ENCODE measurements around the gene PLCB3.
A peak's percentile ranks its signal among the peaks of the same experiment; 100 is the strongest.

The PLCB3 gene

DNA sequence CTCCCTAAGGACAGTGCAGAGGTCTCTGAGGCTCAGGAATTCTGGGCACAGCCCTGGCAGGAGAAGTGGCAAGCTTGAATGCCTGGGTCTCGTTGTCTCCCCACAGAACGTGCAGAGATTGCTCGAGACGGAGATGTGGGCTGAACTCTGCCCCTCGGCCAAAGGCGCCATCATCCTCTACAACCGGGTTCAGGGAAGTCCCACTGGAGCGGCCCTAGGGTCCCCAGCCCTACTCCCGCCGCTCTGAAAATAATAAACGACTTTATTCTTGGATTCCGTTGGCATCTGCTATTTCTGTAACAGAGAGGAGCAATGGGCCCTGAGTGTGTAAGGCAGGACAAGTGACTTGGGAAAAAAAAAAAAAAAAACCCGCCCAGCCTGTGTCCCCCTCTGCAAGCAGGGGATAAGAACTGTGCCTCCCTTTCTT lies 21.6 kb upstream of the PLCB3 start:
- no peaks in the 10 kb centered on the region for H3K36me3 Mint-ChIP-seq
- no peaks in the 10 kb centered on the region for H3K27me3 Mint-ChIP-seq
- no peaks in the 10 kb centered on the region for H3K9me3 Mint-ChIP-seq
- H3K27ac Mint-ChIP-seq = peak overlapping the region; percentile 77
- peak overlapping the region; percentile 87 for H3K4me3 Mint-ChIP-seq
- H3K4me1 Mint-ChIP-seq = peaks cover 60% of the 10 kb centered on the region

DNA sequence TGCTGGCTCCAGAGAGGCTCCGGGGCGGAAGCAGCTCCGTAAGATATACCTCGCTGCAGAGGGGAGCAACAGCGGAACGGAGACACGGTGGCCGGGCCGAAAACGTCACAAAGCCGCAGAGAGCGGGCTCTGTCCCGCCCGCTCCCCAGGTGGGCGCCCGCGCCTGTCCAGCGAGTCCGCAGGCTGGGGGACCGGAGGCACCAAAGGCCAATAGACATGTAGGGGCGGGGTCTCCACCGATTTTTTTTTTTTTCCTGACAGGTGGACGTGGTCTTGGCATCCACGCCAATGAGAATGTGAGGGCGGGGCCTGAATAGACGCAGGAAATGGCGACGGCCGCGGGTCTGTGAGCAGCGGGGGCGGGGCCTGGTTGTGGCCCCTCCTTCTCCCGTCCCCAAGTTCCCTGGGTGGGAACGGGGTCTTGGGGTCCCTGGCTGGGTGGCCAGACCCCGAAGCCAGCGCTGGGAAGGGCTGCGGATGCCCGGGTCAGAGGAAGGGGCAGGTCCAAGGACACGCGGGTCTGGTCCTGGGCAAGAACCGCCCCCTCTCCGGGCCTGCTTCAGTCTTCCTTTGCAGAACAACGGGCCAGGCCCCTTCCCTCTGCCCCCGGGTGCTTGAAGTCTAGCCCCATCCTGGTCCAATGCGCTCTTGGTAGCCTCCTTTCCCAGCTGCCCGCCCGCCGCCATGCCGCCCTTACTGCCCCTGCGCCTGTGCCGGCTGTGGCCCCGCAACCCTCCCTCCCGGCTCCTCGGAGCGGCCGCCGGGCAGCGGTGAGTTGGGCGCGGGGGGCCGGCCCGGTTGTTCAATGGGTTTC lies 21.0 kb upstream of the PLCB3 start, which contains the start of gene DNAJC4:
TSS of gene DNAJC4 (plus strand) at position 378 of the 814 bp plus-strand sequence. CDS start at position 685, 307 bp downstream.
- H3K36me3 Mint-ChIP-seq = no peaks in the 10 kb centered on the region
- H3K9me3 Mint-ChIP-seq = no peaks in the 10 kb centered on the region
- peaks cover 58% of the 10 kb centered on the region for H3K4me1 Mint-ChIP-seq
- H3K27ac Mint-ChIP-seq = peak within 1 kb of the TSS; percentile 77
- no peaks in the 10 kb centered on the region for H3K27me3 Mint-ChIP-seq
- peak within 1 kb of the TSS; percentile 87 for H3K4me3 Mint-ChIP-seq

DNA sequence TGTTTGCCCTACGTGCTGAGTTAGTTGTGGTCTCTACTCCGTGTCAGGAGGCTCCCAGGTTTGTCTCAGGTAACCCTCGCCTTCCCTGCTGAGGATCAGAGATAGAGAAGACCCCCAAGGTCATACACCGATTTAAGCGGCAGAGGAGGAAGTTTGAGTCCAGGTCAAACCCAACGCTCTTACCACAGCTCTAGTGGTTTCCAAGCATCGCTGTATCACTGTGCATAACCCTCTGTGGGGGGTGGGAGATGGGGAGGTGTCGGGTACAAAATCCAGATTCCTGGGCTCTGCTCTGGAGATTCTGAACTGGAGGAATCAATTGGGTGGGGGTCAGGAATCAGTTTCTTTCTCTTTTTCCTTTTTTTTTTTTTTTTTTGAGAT lies 20.4 kb upstream of the PLCB3 start:
- Mint-ChIP-seq H3K9me3 (no peaks in the 10 kb centered on the region), H3K4me1 (peaks cover 60% of the 10 kb centered on the region), H3K27me3 (no peaks in the 10 kb centered on the region), H3K27ac (no peak overlapping the region), H3K36me3 (no peaks in the 10 kb centered on the region), H3K4me3 (peak overlapping the region; percentile 87)

DNA sequence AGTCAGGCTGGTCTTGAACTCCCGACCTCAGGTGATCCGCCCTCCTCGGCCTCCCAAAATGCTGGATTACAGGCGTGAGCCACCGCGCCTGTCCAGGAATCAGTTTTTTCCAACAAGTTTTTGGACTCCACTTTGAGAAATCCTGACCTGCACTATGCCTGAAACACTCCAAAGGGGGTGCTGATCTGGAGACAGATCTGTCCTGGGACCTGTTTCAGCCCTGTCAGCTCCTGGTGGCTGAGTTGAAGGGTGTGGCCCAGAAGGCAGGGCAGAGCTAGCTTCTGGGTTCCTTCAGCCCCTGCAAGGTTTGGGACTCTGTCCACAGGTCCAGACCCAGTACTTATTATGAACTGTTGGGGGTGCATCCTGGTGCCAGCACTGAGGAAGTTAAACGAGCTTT lies 19.8 kb upstream of the PLCB3 start:
- H3K27me3 Mint-ChIP-seq = no peaks in the 10 kb centered on the region
- peak overlapping the region; percentile 68 for H3K27ac Mint-ChIP-seq
- peaks cover 60% of the 10 kb centered on the region for H3K4me1 Mint-ChIP-seq
- peak overlapping the region; percentile 62 for H3K4me3 Mint-ChIP-seq
- no peaks in the 10 kb centered on the region for H3K9me3 Mint-ChIP-seq
- H3K36me3 Mint-ChIP-seq = no peaks in the 10 kb centered on the region

DNA sequence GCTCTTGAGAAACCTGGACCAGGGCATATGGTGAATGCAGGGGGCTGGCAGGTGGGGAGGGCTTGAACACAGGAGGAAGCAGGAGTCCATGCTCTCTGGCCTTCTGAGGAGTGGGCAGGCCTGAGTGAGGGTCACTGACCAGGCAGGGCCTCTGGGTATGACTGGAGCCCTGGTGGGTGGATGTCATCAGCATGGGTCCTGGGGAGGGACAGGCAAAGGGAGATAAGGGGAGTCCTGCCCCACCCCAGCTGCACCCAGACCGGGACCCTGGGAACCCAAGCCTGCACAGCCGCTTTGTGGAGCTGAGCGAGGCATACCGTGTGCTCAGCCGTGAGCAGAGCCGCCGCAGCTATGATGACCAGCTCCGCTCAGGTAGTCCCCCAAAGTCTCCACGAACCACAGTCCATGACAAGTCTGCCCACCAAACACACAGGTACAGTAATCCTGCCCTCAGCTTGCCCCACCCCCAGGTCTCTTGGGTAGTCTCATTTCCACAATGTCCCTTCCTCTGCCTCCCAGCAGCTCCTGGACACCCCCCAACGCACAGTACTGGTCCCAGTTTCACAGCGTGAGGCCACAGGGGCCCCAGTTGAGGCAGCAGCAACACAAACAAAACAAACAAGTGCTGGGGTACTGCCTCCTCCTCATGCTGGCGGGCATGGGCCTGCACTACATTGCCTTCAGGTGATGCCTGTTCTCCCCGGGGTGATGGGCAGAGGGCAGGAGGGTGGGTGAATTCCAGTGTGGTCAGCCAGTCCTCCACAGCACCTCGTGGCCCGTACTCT lies 19.0 kb upstream of the PLCB3 start:
- Mint-ChIP-seq H3K9me3 (no peaks in the 10 kb centered on the region), H3K27ac (peak overlapping the region; percentile 68), H3K27me3 (no peaks in the 10 kb centered on the region), H3K4me3 (peak overlapping the region; percentile 76), H3K4me1 (peaks cover 54% of the 10 kb centered on the region), H3K36me3 (no peaks in the 10 kb centered on the region)

DNA sequence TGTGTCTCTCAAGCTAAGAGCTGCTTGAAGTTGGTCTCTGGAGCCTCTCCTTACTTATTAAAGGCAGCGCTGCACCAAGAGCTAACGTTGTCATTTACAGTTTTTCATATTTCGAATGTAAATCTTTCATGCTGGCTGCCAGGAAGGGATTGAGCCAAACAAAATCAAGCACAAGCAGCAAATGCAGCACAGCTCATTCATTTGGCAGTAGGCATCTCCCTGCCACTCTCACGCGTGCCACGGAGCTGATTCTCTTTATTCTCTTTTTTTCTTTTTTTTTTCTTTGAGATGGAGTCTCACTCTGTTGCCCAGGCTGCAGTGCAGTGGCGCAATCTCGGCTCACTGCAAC lies 18.4 kb upstream of the PLCB3 start:
- Mint-ChIP-seq H3K4me1 (peaks cover 49% of the 10 kb centered on the region), H3K36me3 (no peaks in the 10 kb centered on the region), H3K27ac (peak overlapping the region; percentile 68), H3K9me3 (no peaks in the 10 kb centered on the region), H3K27me3 (no peaks in the 10 kb centered on the region), H3K4me3 (peak overlapping the region; percentile 76)

DNA sequence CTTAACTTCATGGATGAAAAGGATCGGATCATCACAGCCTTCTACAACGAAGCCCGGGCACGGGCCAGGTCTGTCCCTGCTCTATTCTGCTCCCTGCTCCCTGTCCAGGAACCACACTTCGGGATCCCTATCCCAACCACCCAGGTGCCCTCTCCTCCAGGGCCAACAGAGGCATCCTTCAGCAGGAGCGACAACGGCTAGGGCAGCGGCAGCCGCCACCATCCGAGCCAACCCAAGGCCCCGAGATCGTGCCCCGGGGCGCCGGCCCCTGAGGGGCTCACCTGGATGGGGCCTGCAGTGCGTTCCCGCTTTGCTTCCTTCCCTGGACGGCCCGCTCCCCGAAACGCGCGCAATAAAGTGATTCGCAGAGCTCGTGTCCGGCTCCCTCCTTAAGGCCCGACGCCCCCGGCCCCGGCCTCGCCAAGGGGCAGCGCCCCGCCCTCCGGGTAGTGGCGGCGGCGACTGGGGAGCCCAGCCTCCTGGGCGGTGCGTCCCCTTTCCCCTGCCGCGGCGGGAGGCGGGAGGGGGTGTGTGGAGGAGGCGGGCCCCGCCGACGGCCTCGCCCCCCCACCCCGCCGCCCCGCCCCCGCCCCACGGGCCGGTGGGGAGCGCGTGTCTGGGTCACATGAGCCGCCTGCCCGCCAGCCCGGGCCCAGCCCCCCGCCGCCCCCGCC lies 17.3 kb upstream of the PLCB3 start, which contains the start of gene VEGFB:
TSS of gene VEGFB (plus strand) at position 672 of the 674 bp plus-strand sequence. CDS start 250 bp downstream, outside the sequence.
- H3K9me3 Mint-ChIP-seq = no peaks in the 10 kb centered on the region
- peak within 1 kb of the TSS; percentile 79 for H3K4me3 Mint-ChIP-seq
- peaks cover 45% of the 10 kb centered on the region for H3K4me1 Mint-ChIP-seq
- no peaks in the 10 kb centered on the region for H3K27me3 Mint-ChIP-seq
- peak within 1 kb of the TSS; percentile 91 for H3K27ac Mint-ChIP-seq
- H3K36me3 Mint-ChIP-seq = no peaks in the 10 kb centered on the region

DNA sequence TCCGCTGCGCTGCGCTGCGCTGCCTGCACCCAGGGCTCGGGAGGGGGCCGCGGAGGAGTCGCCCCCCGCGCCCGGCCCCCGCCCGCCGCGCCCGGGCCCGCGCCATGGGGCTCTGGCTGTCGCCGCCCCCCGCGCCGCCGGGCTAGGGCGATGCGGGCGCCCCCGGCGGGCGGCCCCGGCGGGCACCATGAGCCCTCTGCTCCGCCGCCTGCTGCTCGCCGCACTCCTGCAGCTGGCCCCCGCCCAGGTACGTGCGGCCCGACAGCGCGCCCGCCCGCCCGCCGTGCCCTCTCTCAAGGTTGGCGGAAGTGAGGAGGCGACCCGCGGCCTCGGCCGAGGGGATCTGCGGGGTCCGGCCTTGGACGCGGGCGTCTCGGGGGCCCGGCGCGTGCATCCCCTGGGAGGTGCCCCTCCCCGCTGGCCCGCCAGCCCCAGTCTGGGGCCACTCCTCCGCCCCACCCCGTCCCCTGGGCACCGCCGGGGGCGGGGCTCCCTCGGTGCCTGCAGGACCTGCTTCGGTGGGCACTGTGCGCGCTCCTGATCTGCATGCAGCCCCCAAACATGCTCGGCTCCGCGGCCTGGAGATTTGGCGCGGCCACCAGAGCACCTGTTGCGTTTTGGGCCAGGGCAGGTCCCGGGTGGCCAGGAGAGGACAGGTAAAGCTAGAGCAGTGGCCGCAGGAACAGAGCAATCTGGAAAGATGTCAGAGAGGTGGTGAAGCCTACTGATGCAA lies 16.5 kb upstream of the PLCB3 start:
- Mint-ChIP-seq H3K36me3 (no peaks in the 10 kb centered on the region), H3K27me3 (no peaks in the 10 kb centered on the region), H3K4me3 (peak overlapping the region; percentile 79), H3K4me1 (peaks cover 40% of the 10 kb centered on the region), H3K27ac (peak overlapping the region; percentile 76), H3K9me3 (no peaks in the 10 kb centered on the region)

DNA sequence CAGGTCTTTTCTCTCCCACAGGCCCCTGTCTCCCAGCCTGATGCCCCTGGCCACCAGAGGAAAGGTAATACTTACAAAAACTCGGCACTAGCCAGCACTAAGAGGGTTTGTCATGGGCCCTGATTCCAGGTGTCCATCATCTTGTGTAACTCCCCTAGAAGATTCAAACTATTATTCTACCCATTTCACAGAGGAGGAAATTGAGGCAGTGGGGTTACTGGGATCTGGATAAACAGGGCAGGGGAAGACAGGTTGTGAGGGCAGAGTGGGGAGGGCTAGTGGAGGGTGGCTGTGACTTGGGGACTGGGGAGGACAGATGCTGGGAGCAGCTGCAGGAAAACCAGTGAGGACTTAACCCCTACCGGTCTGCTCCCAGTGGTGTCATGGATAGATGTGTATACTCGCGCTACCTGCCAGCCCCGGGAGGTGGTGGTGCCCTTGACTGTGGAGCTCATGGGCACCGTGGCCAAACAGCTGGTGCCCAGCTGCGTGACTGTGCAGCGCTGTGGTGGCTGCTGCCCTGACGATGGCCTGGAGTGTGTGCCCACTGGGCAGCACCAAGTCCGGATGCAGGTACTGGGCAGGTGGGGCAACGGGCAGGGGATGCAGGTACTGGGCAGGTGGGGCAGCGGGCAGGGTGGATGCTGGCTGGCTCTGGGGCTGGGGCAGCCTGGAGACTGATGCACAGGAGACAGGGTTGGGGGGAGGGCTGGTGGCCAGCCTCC lies 15.7 kb upstream of the PLCB3 start:
- peaks cover 45% of the 10 kb centered on the region for H3K4me1 Mint-ChIP-seq
- no peaks in the 10 kb centered on the region for H3K27me3 Mint-ChIP-seq
- no peaks in the 10 kb centered on the region for H3K9me3 Mint-ChIP-seq
- H3K27ac Mint-ChIP-seq = peak overlapping the region; percentile 91
- H3K4me3 Mint-ChIP-seq = peak overlapping the region; percentile 79
- H3K36me3 Mint-ChIP-seq = no peaks in the 10 kb centered on the region

DNA sequence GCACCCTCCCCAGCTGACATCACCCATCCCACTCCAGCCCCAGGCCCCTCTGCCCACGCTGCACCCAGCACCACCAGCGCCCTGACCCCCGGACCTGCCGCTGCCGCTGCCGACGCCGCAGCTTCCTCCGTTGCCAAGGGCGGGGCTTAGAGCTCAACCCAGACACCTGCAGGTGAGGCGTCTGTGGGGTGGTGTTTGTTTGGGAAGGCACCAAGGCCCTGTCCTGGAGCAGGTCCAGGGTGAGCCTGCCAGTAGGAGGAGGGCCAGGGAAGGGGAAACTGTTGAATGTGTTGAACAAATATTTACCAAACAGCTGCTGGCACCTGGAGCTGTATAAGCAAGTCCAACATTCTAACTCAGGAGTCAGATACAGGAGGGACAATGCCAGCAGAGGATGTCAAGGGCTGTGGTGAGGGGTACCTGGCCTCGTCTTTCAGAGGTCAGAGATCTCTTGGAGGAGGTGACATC lies 13.8 kb upstream of the PLCB3 start:
- Mint-ChIP-seq H3K9me3 (no peaks in the 10 kb centered on the region), H3K36me3 (no peaks in the 10 kb centered on the region), H3K4me3 (no peak overlapping the region), H3K27ac (no peak overlapping the region), H3K27me3 (no peaks in the 10 kb centered on the region), H3K4me1 (peaks cover 35% of the 10 kb centered on the region)

DNA sequence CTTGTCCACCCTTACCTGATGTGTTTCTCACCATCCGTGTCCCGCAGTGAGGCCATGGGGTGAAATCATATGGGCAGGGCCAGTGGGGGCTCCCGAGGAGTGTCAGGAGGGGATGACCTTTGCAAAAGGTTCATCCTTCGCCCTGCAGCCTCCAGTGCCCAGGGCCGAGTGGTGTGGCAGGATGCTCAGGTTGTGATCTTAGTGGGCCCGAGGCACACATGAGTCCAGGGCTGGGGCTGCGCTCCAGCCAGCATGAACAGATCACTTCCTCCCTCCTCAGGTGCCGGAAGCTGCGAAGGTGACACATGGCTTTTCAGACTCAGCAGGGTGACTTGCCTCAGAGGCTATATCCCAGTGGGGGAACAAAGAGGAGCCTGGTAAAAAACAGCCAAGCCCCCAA lies 13.3 kb upstream of the PLCB3 start:
- Mint-ChIP-seq H3K9me3 (no peaks in the 10 kb centered on the region), H3K27ac (no peak overlapping the region), H3K36me3 (no peaks in the 10 kb centered on the region), H3K4me3 (no peak overlapping the region), H3K27me3 (no peaks in the 10 kb centered on the region), H3K4me1 (peaks cover 35% of the 10 kb centered on the region)

DNA sequence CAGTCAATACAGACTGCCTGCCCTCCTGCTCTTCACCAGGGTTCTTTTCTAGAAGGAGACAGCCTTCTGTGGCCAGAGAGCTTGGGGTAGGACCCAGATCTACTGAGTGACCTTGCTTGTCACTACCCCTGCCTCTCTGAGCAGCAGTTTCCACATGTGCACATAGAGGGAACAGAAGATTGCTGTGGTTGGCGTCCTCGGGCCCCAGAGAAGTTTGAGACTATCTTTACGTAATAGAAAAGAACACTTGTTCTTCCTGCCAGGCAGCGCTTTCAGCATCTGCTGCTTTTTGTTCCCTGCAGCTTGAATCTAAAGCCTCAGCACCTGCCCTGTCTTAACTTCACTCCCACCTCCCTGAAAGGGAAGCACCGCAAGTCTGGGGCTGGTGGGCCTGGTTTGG lies 12.3 kb upstream of the PLCB3 start:
- Mint-ChIP-seq H3K4me1 (peaks cover 37% of the 10 kb centered on the region), H3K36me3 (no peaks in the 10 kb centered on the region), H3K9me3 (no peaks in the 10 kb centered on the region), H3K27ac (peak overlapping the region; percentile 59), H3K27me3 (no peaks in the 10 kb centered on the region), H3K4me3 (no peak overlapping the region)

DNA sequence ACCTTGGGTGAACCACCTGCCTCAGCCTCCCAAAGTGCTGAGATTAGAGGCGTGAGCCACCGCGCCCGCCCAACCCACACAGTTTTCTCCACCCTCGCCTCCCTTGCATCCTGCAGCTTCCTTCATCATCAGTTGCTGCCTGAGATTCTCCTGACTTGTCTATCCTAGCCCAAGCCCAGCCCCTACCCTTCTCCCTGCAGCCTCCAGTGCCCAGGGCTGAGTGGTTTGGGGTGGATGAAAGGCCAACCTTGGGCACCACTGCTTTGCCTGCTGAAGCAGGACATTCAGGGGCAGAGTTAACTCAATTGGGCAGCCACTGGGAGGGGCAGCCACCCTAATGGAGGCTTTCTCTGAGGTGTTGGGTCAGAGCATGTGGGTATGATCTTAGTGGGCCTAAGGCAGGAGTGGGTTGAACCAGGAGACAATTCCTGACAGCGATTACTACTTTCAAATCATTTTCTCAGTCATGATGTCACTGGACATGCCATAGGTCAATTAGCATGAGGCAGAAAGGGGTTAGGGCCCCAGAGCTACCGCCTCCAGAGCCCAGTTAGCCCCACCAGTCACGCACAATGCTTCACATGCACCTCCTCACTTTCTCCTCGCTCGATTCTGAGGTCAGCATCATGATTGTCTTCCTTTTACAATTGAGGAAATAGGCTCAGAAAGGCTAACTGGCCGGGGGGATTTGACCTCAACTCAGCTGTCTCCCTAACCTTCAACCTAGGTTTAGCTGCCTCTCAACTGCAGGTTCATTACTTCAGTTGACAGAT lies 11.5 kb upstream of the PLCB3 start:
- Mint-ChIP-seq H3K27me3 (no peaks in the 10 kb centered on the region), H3K27ac (peak overlapping the region; percentile 97), H3K4me3 (peak overlapping the region; percentile 93), H3K4me1 (peaks cover 37% of the 10 kb centered on the region), H3K9me3 (no peaks in the 10 kb centered on the region), H3K36me3 (no peaks in the 10 kb centered on the region)
